Fibroblast of skin of abdomen (primary cell): ENCODE data around the gene RPS25. TPM values are rescaled to one million over a fixed set of nuclear protein-coding genes. Genes with fewer than 3 reads are reported as not detected.
A peak's percentile ranks its signal among the peaks of the same experiment; 100 is the strongest.
"Not testable (repeated sequence)": the region's sequence is repeated elsewhere in the genome, so short reads cannot be mapped to it uniquely, and the experiment has no call there.

Source experiments
- DNase-seq: peaks from one replicate; pipeline ENCODE4 v3.0.0-alpha.2; 2013
- polyA plus RNA-seq, 2 experiments: library from polyadenylated mRNA; unstranded; fragments of 120-200 nt; gene quantifications; one replicate each; pipeline ENCODE4 v1.2.1, GENCODE V29; 2013; ENCODE audit not compliant: insufficient read length in 2 of 2

Gene RPS25
- polyA plus RNA-seq (2013, experiment 1 of 2; ENCODE audit: insufficient read length), result 1,032 TPM
- 1,034 TPM for polyA plus RNA-seq (2013, experiment 2 of 2; ENCODE audit: insufficient read length)

DNA sequence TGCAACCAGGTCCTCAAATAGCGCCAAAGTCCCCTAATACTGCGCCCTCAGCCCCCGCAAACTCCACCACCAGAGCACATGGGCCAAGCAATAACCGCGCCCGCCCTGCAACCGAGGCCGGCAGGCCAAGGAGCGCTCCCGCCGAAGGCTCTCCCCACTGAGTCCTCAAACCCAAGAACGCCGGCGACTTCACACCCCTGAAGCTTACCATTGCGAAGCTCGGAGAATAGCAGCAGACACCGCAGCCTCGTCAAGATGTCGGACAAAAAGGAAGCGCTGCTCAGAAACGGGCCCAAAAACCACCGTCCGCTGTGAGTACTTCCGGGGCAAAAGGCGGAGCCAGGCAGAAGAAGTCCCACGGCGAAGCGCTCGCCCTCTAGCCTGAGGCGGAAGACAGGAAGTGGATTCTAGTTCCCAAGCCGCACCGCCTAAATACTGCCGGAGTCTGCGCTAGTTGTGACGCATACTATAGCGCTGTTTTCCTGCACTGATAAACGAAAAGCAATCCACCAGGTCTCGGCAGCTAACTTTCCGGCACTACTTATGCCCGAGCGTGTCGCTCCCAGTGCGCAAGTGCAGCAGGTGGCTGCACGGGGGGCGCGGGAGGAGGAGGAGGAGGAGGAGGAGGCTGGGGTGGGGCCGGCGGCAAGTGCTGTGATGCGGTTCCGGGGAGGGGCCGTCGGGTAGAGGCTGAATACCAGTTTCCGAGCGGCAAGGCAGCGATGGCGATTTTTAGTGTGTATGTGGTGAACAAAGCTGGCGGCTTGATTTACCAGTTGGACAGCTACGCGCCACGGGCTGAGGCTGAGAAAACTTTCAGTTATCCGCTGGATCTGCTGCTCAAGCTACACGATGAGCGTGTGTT is at the start of gene RPS25, which contains the start of gene TRAPPC4:
Gene RPS25 (minus strand): TSS at position 270 of the 865 bp plus-strand sequence. CDS start 59 bp downstream, at position 211.
Gene TRAPPC4 (plus strand): TSS at position 693 of the 865 bp plus-strand sequence. CDS start 30 bp downstream, at position 723.
- DNase-seq, result peak; percentile 96

- peak; percentile 96 for DNase-seq
These were observed 49.5 kb upstream of the RPS25 start, which contains the start of gene VPS11 for GRCh38 chr11:119067371-119068222. Gene VPS11, plus strand, starts transcription at chr11:119067818. Its CDS starts 6 bp downstream, at chr11:119067824.

DNA sequence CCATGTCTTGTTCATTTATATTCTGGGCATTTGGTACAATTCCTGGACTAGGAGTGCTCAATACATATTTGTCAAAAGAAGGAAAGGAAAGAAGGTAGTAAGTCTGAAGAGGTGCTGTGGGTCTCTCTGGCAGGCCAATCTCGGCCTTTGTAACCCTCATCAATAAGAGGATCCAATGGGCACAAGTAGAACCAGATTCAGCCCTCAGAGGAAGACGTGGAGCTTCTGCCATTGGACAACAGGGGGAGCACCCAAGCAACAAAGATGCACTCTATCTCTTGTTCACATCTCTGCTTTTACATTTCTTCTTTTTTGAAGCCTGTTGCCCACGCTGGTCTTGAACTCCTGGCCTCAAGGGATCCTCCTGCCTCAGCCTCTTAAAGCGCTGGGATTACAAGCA is 47.2 kb upstream of the RPS25 start:
- DNase-seq, result peak; percentile 24

- DNase-seq, result peak; percentile 31
These were observed 44.6 kb upstream of the RPS25 start for GRCh38 chr11:119062779-119063178.

DNA sequence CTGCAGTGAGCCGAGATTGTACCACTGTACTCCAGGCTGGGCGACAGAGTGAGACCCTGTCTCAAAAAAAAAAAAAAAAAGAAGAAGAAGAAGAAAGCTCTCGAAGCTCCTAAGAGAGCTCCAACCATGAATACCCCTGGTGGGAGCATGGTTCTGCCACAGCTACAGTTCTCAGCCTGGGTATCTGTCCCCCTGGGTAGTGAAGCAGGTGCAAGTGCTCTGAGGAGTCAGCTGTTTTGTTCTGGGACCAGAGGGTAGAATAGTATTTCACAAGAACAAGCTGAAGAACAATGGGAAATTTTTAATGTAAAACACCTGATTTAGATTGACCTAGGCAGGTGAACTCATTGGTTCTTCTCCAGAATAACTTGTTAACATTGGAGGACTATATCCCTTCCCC is 43.1 kb upstream of the RPS25 start:
- no peak for DNase-seq

GRCh38 chr11:119059128-119059527 is 41.0 kb upstream of the RPS25 start:
- not testable (repeated sequence) for DNase-seq

- DNase-seq, result peak; percentile 97
These were observed 39.0 kb upstream of the RPS25 start, which contains the start of gene HYOU1 for GRCh38 chr11:119057000-119057769. Gene HYOU1, minus strand, starts transcription at chr11:119057205. Its CDS starts 1,045 bp downstream, at chr11:119056160.

DNA sequence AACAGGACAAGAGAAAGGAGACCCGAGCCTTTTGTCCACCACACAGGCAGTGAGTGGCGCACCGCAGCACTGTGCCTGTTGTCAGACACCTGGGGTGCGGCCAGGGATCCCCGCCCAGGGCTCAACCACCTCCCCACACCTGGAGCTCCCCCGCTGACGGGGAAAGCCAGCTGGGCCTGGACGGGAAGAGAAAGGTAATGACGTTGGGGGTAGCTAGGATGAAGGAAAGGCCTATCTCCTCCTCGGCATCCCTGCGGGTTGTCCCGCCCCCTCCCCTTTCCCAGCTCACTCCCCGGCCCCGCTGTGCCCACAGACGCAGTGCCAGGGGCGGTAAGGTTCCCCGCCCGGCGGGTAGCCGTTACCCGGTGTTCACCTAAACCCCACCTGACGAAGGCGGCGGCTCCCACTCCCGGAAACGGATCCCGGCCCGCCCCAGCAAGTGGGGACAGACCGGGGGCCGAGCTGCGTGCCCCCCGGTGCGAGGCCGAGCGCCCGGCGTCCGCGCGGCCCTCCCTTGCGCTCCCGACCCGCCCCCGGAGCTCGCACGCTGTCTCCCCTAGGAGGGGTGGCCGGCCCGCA is 38.4 kb upstream of the RPS25 start:
- DNase-seq, result no peak

DNA sequence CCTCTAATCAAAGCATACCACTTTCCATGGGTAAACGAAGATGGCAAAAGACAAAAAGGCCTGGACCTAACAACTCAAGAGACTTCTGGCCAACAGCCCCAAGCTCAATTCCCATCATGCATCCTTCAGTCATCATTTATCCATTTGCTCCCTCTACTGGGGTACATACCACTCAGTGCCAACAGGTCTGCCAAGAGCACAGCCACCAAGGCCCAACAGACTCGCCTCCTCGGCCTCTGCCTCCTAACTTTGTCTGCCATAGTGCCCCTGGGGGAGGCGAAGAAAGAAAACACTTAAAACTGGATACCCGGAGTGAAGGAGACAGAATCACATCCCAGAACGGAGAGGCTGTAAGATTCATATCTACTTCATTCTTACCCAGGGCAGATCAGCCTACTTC is 37.8 kb upstream of the RPS25 start:
- DNase-seq, result peak; percentile 25

- DNase-seq, result no peak
These were observed 36.3 kb upstream of the RPS25 start for GRCh38 chr11:119054418-119054817.

GRCh38 chr11:119052163-119052814 is 34.1 kb upstream of the RPS25 start:
- DNase-seq, result no peak

GRCh38 chr11:119051440-119052162 is 33.5 kb upstream of the RPS25 start:
- no peak for DNase-seq

DNA sequence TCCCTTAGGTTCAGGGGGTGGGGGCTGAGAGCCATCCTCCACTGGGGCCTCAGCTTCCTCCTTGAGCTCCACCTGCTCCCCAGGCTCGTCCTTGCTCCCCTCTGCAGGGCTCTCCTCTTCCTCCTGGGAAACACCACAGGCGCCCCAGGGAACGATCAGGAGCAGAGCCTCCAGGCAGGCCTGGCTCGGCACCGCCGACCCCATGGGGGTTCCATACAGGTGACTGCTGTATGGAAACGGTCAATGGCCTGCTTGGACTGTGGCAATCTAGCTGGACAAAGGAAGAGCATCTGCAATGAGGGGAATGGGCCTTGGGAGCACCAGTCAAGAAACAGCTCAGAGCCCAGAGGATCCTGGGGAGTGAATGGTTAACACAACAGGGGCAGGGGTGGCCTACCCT is 30.9 kb upstream of the RPS25 start:
- DNase-seq, result no peak

DNA sequence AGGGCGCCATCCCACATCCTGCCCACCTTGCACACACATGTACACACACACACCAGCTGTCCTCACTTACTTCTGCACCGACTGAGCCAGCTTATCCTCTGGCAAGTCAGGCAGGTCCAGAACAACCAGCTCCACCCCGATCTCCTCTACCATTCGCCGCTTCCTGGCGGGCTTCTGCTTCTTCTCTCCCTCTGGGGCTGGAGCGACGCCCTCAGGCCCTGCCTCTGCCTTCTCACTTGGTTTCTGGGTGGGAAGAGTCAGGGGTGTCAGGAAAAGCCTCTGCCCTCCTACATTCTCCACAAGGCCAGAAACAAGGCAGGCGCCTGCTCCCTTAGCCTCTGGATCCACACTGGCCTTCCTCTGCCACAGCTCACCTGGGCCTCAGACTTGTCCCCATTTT is 30.5 kb upstream of the RPS25 start:
- DNase-seq, result no peak

DNA sequence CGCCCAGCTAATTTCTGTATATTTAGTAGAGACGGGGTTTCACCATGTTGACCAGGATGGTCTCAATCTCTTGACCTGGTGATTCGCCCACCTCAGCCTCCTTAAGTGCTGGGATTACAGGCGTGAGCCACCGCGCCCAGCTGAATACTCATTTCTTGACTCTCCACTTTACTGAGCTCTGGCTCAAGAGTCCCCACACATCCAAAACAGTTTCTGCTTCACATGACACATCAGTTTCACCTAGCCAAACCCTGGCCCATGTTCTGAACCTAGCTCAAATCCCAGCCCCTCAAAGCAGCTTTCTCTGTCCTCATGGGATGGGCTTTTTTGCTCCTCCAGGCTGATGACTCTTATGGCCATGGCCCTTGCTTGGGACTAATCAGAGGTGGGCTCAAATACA is 29.1 kb upstream of the RPS25 start:
- DNase-seq, result no peak

GRCh38 chr11:119046489-119046888 is 28.3 kb upstream of the RPS25 start:
- DNase-seq, result no peak

DNA sequence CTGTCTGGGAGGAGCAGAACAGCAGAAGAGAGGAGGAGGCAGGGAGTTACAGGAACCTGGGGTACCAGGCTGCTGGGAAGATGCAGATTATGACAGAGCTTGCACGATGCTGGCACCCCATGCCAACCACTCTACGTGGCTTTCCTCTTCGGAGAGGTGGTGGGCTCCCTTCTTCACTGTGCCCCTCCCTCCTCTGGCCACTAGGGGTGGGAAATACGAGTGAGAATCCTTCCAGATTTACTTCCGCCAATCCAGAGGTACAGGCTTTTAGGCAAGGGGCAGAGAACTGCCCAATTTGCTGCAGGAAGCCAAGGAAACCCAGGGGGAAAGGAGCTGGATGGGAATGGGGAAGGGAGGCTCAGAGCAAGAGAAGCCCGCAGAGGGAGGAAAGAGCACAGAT is 26.6 kb upstream of the RPS25 start:
- DNase-seq, result no peak

DNA sequence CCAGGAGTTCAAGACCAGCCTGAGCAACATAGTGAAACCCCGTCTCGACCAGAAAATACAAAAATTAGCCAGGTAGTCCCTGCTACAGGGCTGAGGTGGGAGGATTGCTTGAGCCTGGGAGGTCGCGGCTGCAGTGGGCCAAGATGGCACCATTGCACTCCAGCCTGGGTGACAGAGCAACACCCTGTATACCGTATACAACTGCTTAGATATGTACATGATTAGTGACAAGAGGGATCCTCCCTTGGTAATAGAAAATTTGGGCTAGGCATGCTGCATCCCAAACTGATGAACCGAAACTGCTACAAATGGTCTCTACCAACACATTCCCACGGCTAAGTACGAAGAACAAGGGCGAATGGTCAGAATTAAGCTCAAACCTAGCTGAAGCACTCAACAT is 24.8 kb upstream of the RPS25 start:
- no peak for DNase-seq

- DNase-seq, result no peak
These were observed 23.8 kb upstream of the RPS25 start for GRCh38 chr11:119041821-119042514.

DNA sequence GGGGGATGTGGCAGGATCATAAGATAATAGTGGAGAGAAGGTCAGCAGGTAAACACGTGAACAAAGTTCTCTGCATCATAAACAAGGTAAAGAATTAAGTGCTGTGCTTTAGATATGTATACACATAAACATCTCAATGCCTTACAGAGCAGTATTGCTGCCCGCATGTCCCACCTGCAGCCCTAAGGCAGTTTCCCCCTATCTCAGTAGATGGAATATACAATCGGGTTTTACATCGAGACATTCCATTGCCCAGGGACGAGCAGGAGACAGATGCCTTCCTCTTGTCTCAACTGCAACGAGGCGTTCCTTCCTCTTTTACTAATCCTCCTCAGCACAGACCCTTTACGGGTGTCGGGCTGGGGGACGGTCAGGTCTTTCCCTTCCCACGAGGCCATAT is 21.3 kb upstream of the RPS25 start:
- DNase-seq, result not testable (repeated sequence)
